Lower leg skin (tissue), 4 donors: Measurements from ENCODE around the gene BTN2A1. TPM values are rescaled to one million over a fixed set of nuclear protein-coding genes. Genes with fewer than 3 reads are reported as not detected.

Source experiments
- DNase-seq, 2 donors: peaks; one replicate each; pipeline ENCODE4 v3.0.0-alpha.2; 2019; ENCODE audit warnings: low spot score in 2 of 2
- H3K4me3 ChIP-seq: fragments of 200-600 bp; sonication (generic); 2 replicates; pipeline ENCODE4 v1.5.1; 2017; ENCODE audit warnings: mild to moderate bottlenecking, low read depth; ENCODE audit not compliant: poor library complexity, severe bottlenecking
- POLR2A ChIP-seq, 2 donors: fragments of 450-650 bp; IDR thresholded peaks; one replicate each; pipeline ENCODE4 v1.6.1; 2016 to 2017; ENCODE audit warnings: antibody characterized with exemption in 2 of 2, mild to moderate bottlenecking in 1 of 2, moderate library complexity in 1 of 2
- WGBS, 2 donors: methylation state at CpG; one replicate each; pipeline ENCODE4 v1.1.5; 2018; 5-methylcytosine and 5-hydroxymethylcytosine counted together
- intact Hi-C: fragments of 100-400 bp; cut with DNase I; formaldehyde crosslinking; loops from one replicate; pipeline ENCODE4 v1.15.0; 2023; ENCODE audit warnings: low total_unique reads
- total RNA-seq, 4 donors: library from RNA; depleted of rRNA; stranded (reverse); fragments of >200 nt; gene quantifications; one replicate each; pipeline ENCODE4 v1.1.0, GENCODE V29; 2016
- TF ChIP-seq, protein P1 (sequence below), 3 donors: fragments of 450-650 bp; IDR thresholded peaks; one replicate each; pipeline ENCODE4 v1.5.1; 2016; ENCODE audit warnings: antibody characterized with exemption in 3 of 3, mild to moderate bottlenecking in 3 of 3, moderate library complexity in 2 of 3

BTN2A1 gene
- total RNA-seq, 4 donors from 2014 or later = 9.9 to 16.4 (median 12.0) TPM

DNA sequence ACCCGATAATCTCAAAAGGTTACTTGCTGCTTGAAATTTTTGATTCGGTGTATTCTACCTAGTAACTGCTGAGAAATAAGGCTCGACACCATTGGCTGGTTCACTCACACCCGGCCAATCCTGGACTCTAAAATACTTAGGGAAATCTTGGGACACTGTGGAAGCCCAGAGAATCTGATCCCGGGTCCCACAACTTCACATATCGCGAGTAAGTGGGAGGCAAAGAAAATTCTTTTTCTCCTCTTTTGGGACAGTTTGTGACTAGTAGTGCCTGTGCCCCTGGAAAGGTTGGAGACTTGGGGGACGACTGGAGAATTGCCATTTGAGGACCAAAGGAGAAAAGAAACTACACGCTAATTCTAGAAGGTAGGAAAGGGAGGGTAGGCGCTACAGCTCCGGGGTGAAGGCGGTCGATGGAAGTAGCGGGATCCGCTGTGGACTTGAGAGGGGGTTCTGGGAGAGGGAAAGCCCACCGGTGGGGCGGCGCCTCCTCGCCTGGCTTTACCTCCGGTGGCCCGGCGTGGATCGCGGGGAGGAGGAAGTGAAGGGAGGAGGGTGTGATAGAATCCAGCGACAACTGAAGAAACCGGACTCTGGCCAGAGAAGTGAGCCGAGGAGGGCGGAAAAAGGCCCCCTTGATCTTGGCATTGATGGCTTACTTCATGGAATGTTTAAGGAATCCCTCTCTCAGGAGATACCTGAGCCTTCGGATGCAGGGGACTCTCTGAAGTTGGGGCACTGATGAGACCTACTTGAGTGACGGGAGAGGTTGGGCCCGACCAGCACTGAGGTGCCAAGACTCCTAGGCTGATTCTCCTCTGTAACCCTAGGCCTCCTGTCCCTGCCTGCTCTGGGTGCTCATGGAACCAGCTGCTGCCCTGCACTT lies 36.3 kb upstream of the BTN2A1 start:
- peak overlapping the region; percentile 82 for H3K4me3 ChIP-seq
- intact Hi-C loops = no loop called here

DNA sequence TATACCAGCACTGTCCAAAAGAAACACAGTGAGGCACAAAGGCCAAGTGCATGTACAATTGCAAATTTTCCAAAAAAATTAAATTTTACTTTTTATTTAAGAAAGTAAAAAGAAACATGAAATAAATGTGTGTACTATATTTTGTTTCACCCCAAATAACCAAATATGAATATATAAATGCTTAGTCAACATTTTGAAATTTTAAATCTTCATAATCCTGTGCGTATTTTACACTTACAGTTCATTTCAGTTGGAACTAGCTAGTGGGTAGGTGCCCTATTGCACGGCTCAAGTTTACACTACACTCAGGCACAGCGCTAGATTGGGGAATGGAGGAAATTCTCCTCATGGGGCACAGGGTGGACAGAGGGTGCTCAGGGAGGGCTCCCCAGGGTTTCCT lies 35.4 kb upstream of the BTN2A1 start:
- DNase-seq = no peak
- 83 to 91% methylated on average over 3 of the region's 3 CpGs for WGBS, 2 donors
- TF ChIP-seq POLR2A (IDR thresholded peaks at IDR 0.05) = no peak
- TF ChIP-seq, protein P1, sequence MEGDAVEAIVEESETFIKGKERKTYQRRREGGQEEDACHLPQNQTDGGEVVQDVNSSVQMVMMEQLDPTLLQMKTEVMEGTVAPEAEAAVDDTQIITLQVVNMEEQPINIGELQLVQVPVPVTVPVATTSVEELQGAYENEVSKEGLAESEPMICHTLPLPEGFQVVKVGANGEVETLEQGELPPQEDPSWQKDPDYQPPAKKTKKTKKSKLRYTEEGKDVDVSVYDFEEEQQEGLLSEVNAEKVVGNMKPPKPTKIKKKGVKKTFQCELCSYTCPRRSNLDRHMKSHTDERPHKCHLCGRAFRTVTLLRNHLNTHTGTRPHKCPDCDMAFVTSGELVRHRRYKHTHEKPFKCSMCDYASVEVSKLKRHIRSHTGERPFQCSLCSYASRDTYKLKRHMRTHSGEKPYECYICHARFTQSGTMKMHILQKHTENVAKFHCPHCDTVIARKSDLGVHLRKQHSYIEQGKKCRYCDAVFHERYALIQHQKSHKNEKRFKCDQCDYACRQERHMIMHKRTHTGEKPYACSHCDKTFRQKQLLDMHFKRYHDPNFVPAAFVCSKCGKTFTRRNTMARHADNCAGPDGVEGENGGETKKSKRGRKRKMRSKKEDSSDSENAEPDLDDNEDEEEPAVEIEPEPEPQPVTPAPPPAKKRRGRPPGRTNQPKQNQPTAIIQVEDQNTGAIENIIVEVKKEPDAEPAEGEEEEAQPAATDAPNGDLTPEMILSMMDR (IDR thresholded peaks at IDR 0.05) = no peak
- H3K4me3 ChIP-seq = no peak overlapping the region
- intact Hi-C loops = no loop called here

More for the DNA sequence above, 36.3 kb upstream of the BTN2A1 start:
- 1% methylated on average over 29 to 30 of the region's 31 CpGs for WGBS, 2 donors
- no peak for TF ChIP-seq POLR2A (IDR thresholded peaks at IDR 0.05)
- TF ChIP-seq, protein P1 (IDR thresholded peaks at IDR 0.05) = no peak
- peak; percentile 82 to 93 for DNase-seq

DNA sequence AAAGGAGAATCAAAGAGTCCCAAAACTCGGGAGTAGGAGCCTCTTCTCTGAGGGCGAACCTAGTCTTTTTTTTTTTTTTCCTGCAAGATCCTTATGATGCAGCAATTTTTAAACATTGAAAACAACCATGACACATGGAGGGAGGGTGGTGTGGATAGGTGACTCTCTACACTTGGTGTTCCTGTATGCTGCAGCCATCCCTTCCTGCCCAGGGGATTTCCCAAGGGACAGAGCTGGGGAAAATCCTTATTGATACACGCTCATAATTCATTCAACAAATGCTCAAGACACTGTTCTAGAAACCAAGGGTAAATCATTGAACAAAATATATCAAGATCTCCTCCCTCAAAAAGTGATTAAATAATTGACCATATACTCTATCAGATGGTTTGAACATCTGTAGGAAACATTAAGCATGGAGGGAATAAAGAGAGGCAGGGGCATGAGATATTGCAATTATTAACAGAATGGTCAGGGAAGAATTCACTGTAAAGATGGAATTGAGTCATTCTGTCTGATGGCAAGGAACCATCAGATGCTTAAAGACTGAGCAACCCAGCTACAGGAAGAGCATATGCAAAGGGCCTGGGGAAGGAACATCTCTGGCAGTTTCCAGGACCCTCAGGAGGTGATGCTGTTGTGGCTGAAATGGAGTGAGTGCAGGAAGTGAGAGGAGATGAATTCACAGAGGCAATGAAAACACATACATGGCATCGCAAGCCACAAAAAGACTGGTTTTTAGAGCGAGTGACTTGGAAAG lies 30.9 kb upstream of the BTN2A1 start:
- no peak for DNase-seq
- intact Hi-C loops = no loop called here
- no peak overlapping the region for H3K4me3 ChIP-seq
- TF ChIP-seq, protein P1 (IDR thresholded peaks at IDR 0.05) = no peak
- no peak for TF ChIP-seq POLR2A (IDR thresholded peaks at IDR 0.05)
- whole genome bisulfite sequencing, 2 donors = 92 to 95% methylated on average over 5 of the region's 5 CpGs

DNA sequence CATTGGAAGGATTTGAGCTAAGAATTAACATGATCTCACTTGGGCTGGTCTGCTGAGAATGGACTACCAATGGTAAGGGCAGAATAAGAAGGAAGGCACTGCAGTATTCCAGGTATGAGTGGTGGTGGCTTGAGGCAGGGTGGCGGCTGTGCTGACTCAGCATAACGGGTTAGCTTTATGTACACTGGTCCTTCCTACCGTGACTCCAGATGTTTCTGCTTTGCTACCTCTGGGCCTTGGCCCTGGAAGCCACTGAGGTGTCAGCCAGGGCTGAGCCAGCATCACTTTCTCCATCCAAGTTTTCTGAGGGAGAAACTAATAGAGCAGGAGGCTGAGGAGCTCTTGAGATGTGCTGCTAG lies 30.3 kb upstream of the BTN2A1 start:
- DNase-seq = no peak
- TF ChIP-seq, protein P1 (IDR thresholded peaks at IDR 0.05) = no peak
- TF ChIP-seq POLR2A (IDR thresholded peaks at IDR 0.05) = no peak
- WGBS, 2 donors = 81 to 82% methylated on average over 3 of the region's 3 CpGs
- intact Hi-C loops = no loop called here
- H3K4me3 ChIP-seq = no peak overlapping the region

DNA sequence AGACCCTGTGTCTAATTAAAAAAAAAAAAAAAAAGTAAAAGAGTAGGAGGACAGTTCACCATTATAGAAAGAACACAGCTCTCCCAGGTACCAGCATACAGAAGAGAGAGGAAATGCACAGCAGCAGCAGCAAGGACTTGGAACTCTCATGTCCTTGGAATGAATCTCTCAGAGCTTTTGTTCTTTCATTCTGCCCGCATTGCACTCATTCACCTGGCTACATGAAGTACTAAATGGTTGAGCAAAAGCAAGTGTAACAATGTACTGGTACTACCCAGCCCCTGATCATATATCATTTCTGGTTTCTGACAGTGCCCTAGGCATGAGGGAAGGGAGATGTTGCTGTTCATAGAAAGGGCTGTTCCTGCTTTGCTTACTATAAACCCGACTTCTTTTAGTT lies 29.5 kb upstream of the BTN2A1 start:
- no peak overlapping the region for H3K4me3 ChIP-seq
- no peak for DNase-seq
- intact Hi-C loops = no loop called here
- TF ChIP-seq, protein P1 (IDR thresholded peaks at IDR 0.05) = no peak
- TF ChIP-seq POLR2A (IDR thresholded peaks at IDR 0.05) = no peak
- WGBS, 2 donors = 88 to 93% methylated on average over 2 of the region's 2 CpGs
